Loucy (cell line): Measurements from ENCODE around the gene PLXNA4.

ENCODE experiments used
- H2AFZ ChIP-seq: fragments of 200-600 bp; sonication (generic); 2 replicates; pipeline ENCODE4 v1.6.0; 2016; ENCODE audit warnings: antibody characterized with exemption, mild to moderate bottlenecking, low read length, moderate library complexity
- H3F3A ChIP-seq: fragments of 200-600 bp; 2 replicates; pipeline ENCODE4 v1.6.0; 2016; ENCODE audit warnings: antibody characterized with exemption, low read depth, mild to moderate bottlenecking
- H3K27me3 ChIP-seq: fragments of 200-600 bp; sonication (generic); 2 replicates; pipeline ENCODE4 v1.6.1; 2014; ENCODE audit warnings: low read length, mild to moderate bottlenecking; ENCODE audit not compliant: insufficient read depth, poor library complexity, severe bottlenecking
- H3K36me3 ChIP-seq: fragments of 200-600 bp; sonication (generic); 2 replicates; pipeline ENCODE4 v1.6.1; 2016; ENCODE audit warnings: low read length; ENCODE audit not compliant: insufficient read depth
- H3K4me1 ChIP-seq: fragments of 200-600 bp; sonication (generic); 2 replicates; pipeline ENCODE4 v1.5.1; 2014; ENCODE audit warnings: low read length, mild to moderate bottlenecking; ENCODE audit not compliant: insufficient read depth, poor library complexity, severe bottlenecking
- H3K4me2 ChIP-seq: fragments of 200-600 bp; sonication (generic); 2 replicates; pipeline ENCODE4 v1.6.0; 2014; ENCODE audit warnings: antibody characterized with exemption, low read length, low read depth, mild to moderate bottlenecking; ENCODE audit not compliant: poor library complexity, severe bottlenecking
- H3K4me3 ChIP-seq: fragments of 200-600 bp; sonication (generic); 2 replicates; pipeline ENCODE4 v1.5.1; 2014; ENCODE audit warnings: low read length, mild to moderate bottlenecking, mixed read lengths; ENCODE audit not compliant: poor library complexity, severe bottlenecking
- H3K79me2 ChIP-seq: fragments of 200-600 bp; sonication (generic); 2 replicates; pipeline ENCODE4 v1.6.1; 2014; ENCODE audit warnings: low read length; ENCODE audit not compliant: insufficient read depth
- H3K9ac ChIP-seq: fragments of 200-600 bp; sonication (generic); 2 replicates; pipeline ENCODE4 v1.6.0; 2014; ENCODE audit warnings: mild to moderate bottlenecking, low read depth, low read length, moderate library complexity; ENCODE audit not compliant: poor library complexity, severe bottlenecking
- H3K9me2 ChIP-seq: fragments of 200-600 bp; sonication (generic); replicated peaks from 2 replicates; pipeline ENCODE4 v1.6.1; 2016; ENCODE audit warnings: low read depth, low read length, mixed read lengths
- H3K9me3 ChIP-seq: fragments of 200-600 bp; sonication (generic); 2 replicates; pipeline ENCODE4 v1.6.1; 2014; ENCODE audit warnings: mild to moderate bottlenecking, antibody characterized with exemption, low read length, low read depth; ENCODE audit not compliant: insufficient read depth
- H4K20me1 ChIP-seq: fragments of 200-600 bp; sonication (generic); 2 replicates; pipeline ENCODE4 v1.6.0; 2014; ENCODE audit warnings: antibody characterized with exemption, low read length, mild to moderate bottlenecking; ENCODE audit not compliant: insufficient read depth, poor library complexity, severe bottlenecking
- EZH2phosphoT487 ChIP-seq: fragments of 200-600 bp; IDR thresholded peaks from 2 replicates; pipeline ENCODE4 v1.6.1; 2018; ENCODE audit warnings: antibody characterized with exemption, mild to moderate bottlenecking, moderate library complexity, borderline replicate concordance
- TF ChIP-seq, protein P1 (sequence below): fragments of 200-600 bp; sonication (generic); conservative IDR thresholded peaks from 2 replicates; pipeline ENCODE4 v1.5.1; 2014; ENCODE audit warnings: mild to moderate bottlenecking, antibody characterized with exemption, low read length

PLXNA4 gene

DNA sequence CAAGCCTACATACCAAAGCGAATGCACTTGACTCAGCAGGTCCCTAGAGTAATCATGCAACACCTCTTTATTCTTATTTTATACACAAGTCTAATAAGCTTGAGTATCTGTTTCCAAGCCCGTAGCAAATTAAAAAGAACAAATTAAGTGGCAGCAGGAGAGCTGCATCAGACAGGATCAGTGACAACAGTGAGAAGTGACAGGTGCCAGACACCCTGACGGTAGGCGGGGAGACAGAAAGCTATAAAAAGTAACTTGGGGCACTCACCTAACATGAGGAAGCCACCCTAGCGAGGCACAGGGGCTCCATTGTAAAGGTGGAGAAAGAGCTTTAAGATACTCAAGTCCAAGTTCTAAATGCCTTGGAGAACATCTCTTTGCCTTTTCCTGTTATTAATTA is 174.2 kb downstream of the PLXNA4 start:
- Histone ChIP-seq H3K9me2 (no peaks in the 10 kb centered on the region), H3K4me1 (no peaks in the 10 kb centered on the region), H4K20me1 (no peaks in the 10 kb centered on the region), H3K9me3 (no peaks in the 10 kb centered on the region), H2AFZ (no peak overlapping the region), H3K9ac (no peak overlapping the region), H3K4me3 (no peak overlapping the region), H3K79me2 (no peaks in the 10 kb centered on the region), H3K36me3 (no peaks in the 10 kb centered on the region), H3K27me3 (no peaks in the 10 kb centered on the region), H3K4me2 (no peak overlapping the region), H3F3A (no peaks in the 10 kb centered on the region)
- TF ChIP-seq, protein P1, sequence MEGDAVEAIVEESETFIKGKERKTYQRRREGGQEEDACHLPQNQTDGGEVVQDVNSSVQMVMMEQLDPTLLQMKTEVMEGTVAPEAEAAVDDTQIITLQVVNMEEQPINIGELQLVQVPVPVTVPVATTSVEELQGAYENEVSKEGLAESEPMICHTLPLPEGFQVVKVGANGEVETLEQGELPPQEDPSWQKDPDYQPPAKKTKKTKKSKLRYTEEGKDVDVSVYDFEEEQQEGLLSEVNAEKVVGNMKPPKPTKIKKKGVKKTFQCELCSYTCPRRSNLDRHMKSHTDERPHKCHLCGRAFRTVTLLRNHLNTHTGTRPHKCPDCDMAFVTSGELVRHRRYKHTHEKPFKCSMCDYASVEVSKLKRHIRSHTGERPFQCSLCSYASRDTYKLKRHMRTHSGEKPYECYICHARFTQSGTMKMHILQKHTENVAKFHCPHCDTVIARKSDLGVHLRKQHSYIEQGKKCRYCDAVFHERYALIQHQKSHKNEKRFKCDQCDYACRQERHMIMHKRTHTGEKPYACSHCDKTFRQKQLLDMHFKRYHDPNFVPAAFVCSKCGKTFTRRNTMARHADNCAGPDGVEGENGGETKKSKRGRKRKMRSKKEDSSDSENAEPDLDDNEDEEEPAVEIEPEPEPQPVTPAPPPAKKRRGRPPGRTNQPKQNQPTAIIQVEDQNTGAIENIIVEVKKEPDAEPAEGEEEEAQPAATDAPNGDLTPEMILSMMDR = no peak
- no peak for TF ChIP-seq EZH2phosphoT487

DNA sequence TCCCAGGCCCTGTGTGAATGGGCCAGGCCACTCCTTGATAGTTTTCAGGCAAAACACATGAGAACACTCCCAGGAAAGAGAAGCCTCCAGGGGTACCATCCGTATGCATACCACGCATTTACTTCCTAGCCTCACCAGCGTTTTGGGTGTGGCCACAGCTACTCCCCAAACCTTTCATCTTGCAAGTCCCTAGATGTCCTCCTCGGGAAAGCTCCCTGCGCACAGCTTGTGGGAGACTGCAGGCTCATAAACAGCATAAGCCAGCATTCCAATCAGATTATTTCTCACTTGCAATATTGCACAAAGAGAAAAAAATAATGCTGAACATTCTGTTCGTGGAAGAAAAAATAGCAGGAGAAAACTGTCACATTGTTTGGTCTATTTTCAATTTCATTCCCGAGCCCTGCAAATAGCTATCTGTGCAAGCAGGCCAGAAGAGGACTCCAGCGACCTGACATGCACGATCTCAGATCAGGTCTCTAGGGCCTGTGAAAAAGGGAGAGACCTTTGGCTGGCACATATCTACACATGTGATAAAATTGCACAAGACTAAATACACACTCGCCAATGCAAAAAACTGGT is 175.6 kb downstream of the PLXNA4 start:
- no peak overlapping the region for H2AFZ ChIP-seq
- no peak overlapping the region for H3K9ac ChIP-seq
- no peaks in the 10 kb centered on the region for H3F3A ChIP-seq
- no peaks in the 10 kb centered on the region for H3K9me3 ChIP-seq
- no peaks in the 10 kb centered on the region for H3K9me2 ChIP-seq
- no peaks in the 10 kb centered on the region for H3K36me3 ChIP-seq
- H3K79me2 ChIP-seq = no peaks in the 10 kb centered on the region
- TF ChIP-seq EZH2phosphoT487 = no peak
- TF ChIP-seq, protein P1 = no peak
- H3K4me2 ChIP-seq = no peak overlapping the region
- no peaks in the 10 kb centered on the region for H3K4me1 ChIP-seq
- no peak overlapping the region for H3K4me3 ChIP-seq
- no peaks in the 10 kb centered on the region for H3K27me3 ChIP-seq
- H4K20me1 ChIP-seq = no peaks in the 10 kb centered on the region

DNA sequence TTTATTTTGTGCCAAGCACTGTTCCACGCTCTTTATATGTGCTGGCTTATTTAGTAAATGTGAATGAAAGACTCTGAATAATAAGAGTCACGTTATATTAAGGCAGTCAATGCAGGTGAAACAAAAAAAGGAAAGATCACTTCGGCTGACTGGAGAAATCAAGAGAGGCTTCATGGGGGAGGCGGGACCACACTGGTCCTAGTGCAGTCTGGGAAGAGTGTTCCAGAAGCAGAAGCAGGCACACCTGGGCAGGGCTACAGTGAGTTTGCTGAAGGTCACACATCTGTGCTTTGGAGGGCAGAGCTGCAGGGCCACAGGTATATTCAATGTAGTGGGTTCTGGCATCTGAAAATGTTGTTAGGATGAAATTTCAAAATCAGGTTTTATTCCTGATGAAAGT is 176.9 kb downstream of the PLXNA4 start:
- Histone ChIP-seq H3K9me2 (no peaks in the 10 kb centered on the region), H3K4me2 (no peak overlapping the region), H4K20me1 (no peaks in the 10 kb centered on the region), H3K36me3 (no peaks in the 10 kb centered on the region), H3K4me1 (no peaks in the 10 kb centered on the region), H3K27me3 (no peaks in the 10 kb centered on the region), H3F3A (no peaks in the 10 kb centered on the region), H3K4me3 (no peak overlapping the region), H2AFZ (no peak overlapping the region), H3K79me2 (no peaks in the 10 kb centered on the region), H3K9me3 (no peaks in the 10 kb centered on the region), H3K9ac (no peak overlapping the region)
- TF ChIP-seq, protein P1 = no peak
- no peak for TF ChIP-seq EZH2phosphoT487
